ENCODE data around the gene ARL8B. TPM values are rescaled to one million over a fixed set of nuclear protein-coding genes. Genes with fewer than 3 reads are reported as not detected.

Gene ARL8B
- total and polyA plus RNA-seq, 9 of the 15 experiments (the other 6 are each of a cell fraction or from before 2014, with no cell fraction given) = 28.5 to 99.4 (median 77.2) TPM

DNA sequence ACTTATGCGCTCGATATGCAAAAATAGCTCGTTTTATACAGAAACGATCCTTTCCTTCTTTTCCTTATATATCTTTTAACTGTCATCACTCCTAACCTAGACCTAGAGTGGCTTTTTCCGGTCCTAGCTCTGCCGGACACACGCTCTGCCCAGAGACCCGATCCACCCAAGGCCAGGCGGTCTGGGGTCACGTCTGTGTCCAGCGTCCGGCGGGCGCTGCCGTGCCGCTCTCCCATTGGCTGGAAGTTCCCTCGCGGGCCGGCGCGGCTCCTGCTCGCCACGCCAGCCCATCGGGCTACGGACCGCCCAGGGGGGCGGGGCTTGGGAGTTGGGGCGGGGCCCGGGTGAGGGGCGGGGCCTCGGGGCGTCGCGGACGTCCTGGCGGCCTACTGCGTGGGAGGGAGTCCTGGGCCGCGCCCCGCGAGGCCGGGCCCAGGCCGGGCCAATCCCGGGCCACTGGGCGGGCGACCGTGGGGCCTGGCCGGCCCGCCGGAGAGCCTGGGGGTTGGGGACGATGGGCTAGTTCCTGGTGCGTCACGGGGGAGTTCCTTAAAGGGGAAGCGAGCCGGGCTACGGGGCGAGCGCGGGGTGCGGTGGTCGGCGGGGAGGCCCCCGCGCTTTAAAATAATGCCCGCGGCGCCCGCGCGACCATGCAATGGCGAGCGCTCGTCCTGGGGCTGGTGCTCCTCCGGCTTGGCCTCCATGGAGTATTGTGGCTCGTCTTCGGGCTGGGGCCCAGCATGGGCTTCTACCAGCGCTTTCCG is 65.2 kb downstream of the ARL8B start, which contains the start of gene EDEM1 (continued):
- TF ChIP-seq, protein P1, sequence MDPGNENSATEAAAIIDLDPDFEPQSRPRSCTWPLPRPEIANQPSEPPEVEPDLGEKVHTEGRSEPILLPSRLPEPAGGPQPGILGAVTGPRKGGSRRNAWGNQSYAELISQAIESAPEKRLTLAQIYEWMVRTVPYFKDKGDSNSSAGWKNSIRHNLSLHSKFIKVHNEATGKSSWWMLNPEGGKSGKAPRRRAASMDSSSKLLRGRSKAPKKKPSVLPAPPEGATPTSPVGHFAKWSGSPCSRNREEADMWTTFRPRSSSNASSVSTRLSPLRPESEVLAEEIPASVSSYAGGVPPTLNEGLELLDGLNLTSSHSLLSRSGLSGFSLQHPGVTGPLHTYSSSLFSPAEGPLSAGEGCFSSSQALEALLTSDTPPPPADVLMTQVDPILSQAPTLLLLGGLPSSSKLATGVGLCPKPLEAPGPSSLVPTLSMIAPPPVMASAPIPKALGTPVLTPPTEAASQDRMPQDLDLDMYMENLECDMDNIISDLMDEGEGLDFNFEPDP (CRISPR knock-in tag; IDR thresholded peaks at IDR 0.05) = no peak
- TF ChIP-seq PYGO2 (tag; IDR thresholded peaks at IDR 0.05) (no peak), SMARCB1 (IDR thresholded peaks at IDR 0.05; ENCODE audit: insufficient read length, low read depth) (no peak), SMAD4 (CRISPR knock-in tag; conservative IDR thresholded peaks at IDR 0.05) (peak; percentile 79), U2AF2 (optimal IDR thresholded peaks at IDR 0.05; ENCODE audit: low read depth, low read length) (no peak), RAD21 (CRISPR knock-in tag; conservative IDR thresholded peaks at IDR 0.05 in 1 of 2, IDR thresholded peaks at IDR 0.05 in 1 of 2) (no peak), TFAM (CRISPR knock-in tag; conservative IDR thresholded peaks at IDR 0.05) (no peak), ZBTB8A (IDR thresholded peaks at IDR 0.05; ENCODE audit: partially characterized antibody) (no peak), ZNF217 (CRISPR knock-in tag; IDR thresholded peaks at IDR 0.05) (no peak), SRSF9 (IDR thresholded peaks at IDR 0.05; ENCODE audit: borderline replicate concordance, low read depth, low read length) (no peak), HNRNPK (IDR thresholded peaks at IDR 0.05; ENCODE audit: low read depth, low read length, poor library complexity, severe bottlenecking) (no peak), BACH1 (tag; IDR thresholded peaks at IDR 0.05) (no peak), JUNB (CRISPR knock-in tag; conservative IDR thresholded peaks at IDR 0.05) (no peak), ZEB2 (IDR thresholded peaks at IDR 0.05) (peak; percentile 34; the same call in 1 of the 2 replicates), ZNF445 (CRISPR knock-in tag; IDR thresholded peaks at IDR 0.05; ENCODE audit: low read depth) (no peak), ZNF143 (CRISPR knock-in tag; IDR thresholded peaks at IDR 0.05) (peak; percentile 10; the same call in 1 of the 2 replicates), CBFB (CRISPR knock-in tag; IDR thresholded peaks at IDR 0.05) (no peak), RHOXF2B (CRISPR knock-in tag; conservative IDR thresholded peaks at IDR 0.05) (no peak), CREBBP (IDR thresholded peaks at IDR 0.05; ENCODE audit: low read depth, low read length) (no peak), SMARCC2 (IDR thresholded peaks at IDR 0.05; ENCODE audit: low read depth) (no peak), MIER1 (IDR thresholded peaks at IDR 0.05; ENCODE audit: low read depth) (no peak)
- TF ChIP-seq, protein P2, sequence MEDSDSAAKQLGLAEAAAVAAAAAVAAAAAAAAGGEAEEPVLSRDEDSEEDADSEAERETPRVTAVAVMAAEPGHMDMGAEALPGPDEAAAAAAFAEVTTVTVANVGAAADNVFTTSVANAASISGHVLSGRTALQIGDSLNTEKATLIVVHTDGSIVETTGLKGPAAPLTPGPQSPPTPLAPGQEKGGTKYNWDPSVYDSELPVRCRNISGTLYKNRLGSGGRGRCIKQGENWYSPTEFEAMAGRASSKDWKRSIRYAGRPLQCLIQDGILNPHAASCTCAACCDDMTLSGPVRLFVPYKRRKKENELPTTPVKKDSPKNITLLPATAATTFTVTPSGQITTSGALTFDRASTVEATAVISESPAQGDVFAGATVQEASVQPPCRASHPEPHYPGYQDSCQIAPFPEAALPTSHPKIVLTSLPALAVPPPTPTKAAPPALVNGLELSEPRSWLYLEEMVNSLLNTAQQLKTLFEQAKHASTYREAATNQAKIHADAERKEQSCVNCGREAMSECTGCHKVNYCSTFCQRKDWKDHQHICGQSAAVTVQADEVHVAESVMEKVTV (CRISPR knock-in tag; IDR thresholded peaks at IDR 0.05) = peak; percentile 34; the same call in 1 of the 2 replicates
- TF ChIP-seq, protein P3, sequence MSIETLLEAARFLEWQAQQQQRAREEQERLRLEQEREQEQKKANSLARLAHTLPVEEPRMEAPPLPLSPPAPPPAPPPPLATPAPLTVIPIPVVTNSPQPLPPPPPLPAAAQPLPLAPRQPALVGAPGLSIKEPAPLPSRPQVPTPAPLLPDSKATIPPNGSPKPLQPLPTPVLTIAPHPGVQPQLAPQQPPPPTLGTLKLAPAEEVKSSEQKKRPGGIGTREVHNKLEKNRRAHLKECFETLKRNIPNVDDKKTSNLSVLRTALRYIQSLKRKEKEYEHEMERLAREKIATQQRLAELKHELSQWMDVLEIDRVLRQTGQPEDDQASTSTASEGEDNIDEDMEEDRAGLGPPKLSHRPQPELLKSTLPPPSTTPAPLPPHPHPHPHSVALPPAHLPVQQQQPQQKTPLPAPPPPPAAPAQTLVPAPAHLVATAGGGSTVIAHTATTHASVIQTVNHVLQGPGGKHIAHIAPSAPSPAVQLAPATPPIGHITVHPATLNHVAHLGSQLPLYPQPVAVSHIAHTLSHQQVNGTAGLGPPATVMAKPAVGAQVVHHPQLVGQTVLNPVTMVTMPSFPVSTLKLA (conservative IDR thresholded peaks at IDR 0.05) = peak; percentile 50 to 73; a peak in 2 of 4 replicates
- TF ChIP-seq, protein P4, sequence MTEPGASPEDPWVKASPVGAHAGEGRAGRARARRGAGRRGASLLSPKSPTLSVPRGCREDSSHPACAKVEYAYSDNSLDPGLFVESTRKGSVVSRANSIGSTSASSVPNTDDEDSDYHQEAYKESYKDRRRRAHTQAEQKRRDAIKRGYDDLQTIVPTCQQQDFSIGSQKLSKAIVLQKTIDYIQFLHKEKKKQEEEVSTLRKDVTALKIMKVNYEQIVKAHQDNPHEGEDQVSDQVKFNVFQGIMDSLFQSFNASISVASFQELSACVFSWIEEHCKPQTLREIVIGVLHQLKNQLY (CRISPR knock-in tag; conservative IDR thresholded peaks at IDR 0.05) = no peak

Data from K562 (cell line).